Progenitor cell of endocrine pancreas (in vitro differentiated cells): ENCODE measurements around the gene MFAP3L. TPM values are rescaled to one million over a fixed set of nuclear protein-coding genes. Genes with fewer than 3 reads are reported as not detected.

ENCODE experiments used
- DNase-seq: peaks from one replicate; pipeline ENCODE4 v3.0.0; 2021; ENCODE audit warnings: low spot score; ENCODE audit not compliant: unreplicated experiment
- H3K27ac Mint-ChIP-seq: 2 replicates; pipeline ENCODE4 v1.8.0; 2021; ENCODE audit warnings: mild to moderate bottlenecking, moderate library complexity, mixed read lengths
- H3K27me3 Mint-ChIP-seq: 2 replicates; pipeline ENCODE4 v1.8.0; 2021; ENCODE audit warnings: mixed read lengths
- H3K36me3 Mint-ChIP-seq: 2 replicates; pipeline ENCODE4 v1.8.0; 2022; ENCODE audit warnings: mixed read lengths; ENCODE audit not compliant: insufficient read depth
- H3K4me1 Mint-ChIP-seq: 2 replicates; pipeline ENCODE4 v1.8.0; 2021; ENCODE audit warnings: low read depth, mixed read lengths
- H3K4me3 Mint-ChIP-seq: 2 replicates; pipeline ENCODE4 v1.8.0; 2021; ENCODE audit warnings: low read depth, mild to moderate bottlenecking, moderate library complexity, mixed read lengths
- H3K9me3 Mint-ChIP-seq: 2 replicates; pipeline ENCODE4 v1.8.0; 2021; ENCODE audit warnings: low read depth, mixed read lengths
- CTCF ChIP-seq: fragments of 200-600 bp; sonication (generic); IDR thresholded peaks from one replicate; pipeline ENCODE4 v1.5.0; 2021; ENCODE audit warnings: antibody characterized with exemption, mild to moderate bottlenecking; ENCODE audit not compliant: unreplicated experiment
- long read RNA-seq: library from polyadenylated mRNA; unstranded; transcript quantifications from one replicate; pipeline ENCODE4 v2.0.0, GENCODE V29; 2020
- total RNA-seq: library from RNA; stranded (reverse); gene quantifications from 2 replicates; pipeline ENCODE4 v1.2.1, GENCODE V29; 2021

Gene MFAP3L
- 3.3 and 3.4 TPM in 2 replicates for total RNA-seq
- long read RNA-seq, partial matches to known transcripts = 0 of 4 reads
- long read RNA-seq, other reads (novel, unspliced or antisense) = 4 of 4 reads

- peak; percentile 19 for TF ChIP-seq CTCF
- Mint-ChIP-seq H3K4me1 (peaks cover 6% of the 10 kb centered on the region), H3K27ac (peak within 1 kb of the TSS; percentile 96), H3K9me3 (no peaks in the 10 kb centered on the region), H3K36me3 (no peaks in the 10 kb centered on the region), H3K27me3 (peaks cover 63% of the 10 kb centered on the region), H3K4me3 (peak within 1 kb of the TSS; percentile 90)
- peak; percentile 89 for DNase-seq
Observed at GRCh38 chr4:170026253-170027021, at the start of gene MFAP3L. TSS of gene MFAP3L (minus strand) at chr4:170026395. CDS start at chr4:170005877, 20,518 bp downstream.

- Mint-ChIP-seq H3K36me3 (peaks cover 29% of the 10 kb centered on the region), H3K4me1 (peaks cover under 1% of the 10 kb centered on the region), H3K27ac (peak overlapping the region; percentile 67), H3K27me3 (no peaks in the 10 kb centered on the region), H3K9me3 (no peaks in the 10 kb centered on the region), H3K4me3 (no peak overlapping the region)
- no peak for DNase-seq
- no peak for TF ChIP-seq CTCF
Observed at GRCh38 chr4:170071196-170071595, 45.0 kb upstream of the MFAP3L start.

- Mint-ChIP-seq H3K9me3 (no peaks in the 10 kb centered on the region), H3K4me1 (peaks cover 2% of the 10 kb centered on the region), H3K27me3 (no peaks in the 10 kb centered on the region), H3K27ac (no peak overlapping the region), H3K36me3 (peaks cover 24% of the 10 kb centered on the region), H3K4me3 (no peak overlapping the region)
- TF ChIP-seq CTCF = no peak
- DNase-seq = no peak
Observed at GRCh38 chr4:170068438-170069128, 42.4 kb upstream of the MFAP3L start.

GRCh38 chr4:170059421-170059820 is 33.2 kb upstream of the MFAP3L start:
- Mint-ChIP-seq H3K27ac (no peak overlapping the region), H3K4me1 (no peaks in the 10 kb centered on the region), H3K9me3 (no peaks in the 10 kb centered on the region), H3K36me3 (peaks cover 15% of the 10 kb centered on the region), H3K27me3 (no peaks in the 10 kb centered on the region), H3K4me3 (no peak overlapping the region)
- DNase-seq = no peak
- no peak for TF ChIP-seq CTCF

- Mint-ChIP-seq H3K9me3 (no peaks in the 10 kb centered on the region), H3K27ac (no peak overlapping the region), H3K36me3 (peaks cover 15% of the 10 kb centered on the region), H3K27me3 (no peaks in the 10 kb centered on the region), H3K4me1 (no peaks in the 10 kb centered on the region), H3K4me3 (no peak overlapping the region)
- no peak for TF ChIP-seq CTCF
- no peak for DNase-seq
Observed at GRCh38 chr4:170058826-170059225, 32.6 kb upstream of the MFAP3L start.
